Suppressor macrophage (primary cell): ENCODE data around the gene SYK.
"Not testable (repeated sequence)": the region's sequence is repeated elsewhere in the genome, so short reads cannot be mapped to it uniquely, and the experiment has no call there.

Experiments used
- DNase-seq, 4 experiments: peaks; one replicate each; pipeline ENCODE4 v3.0.0-alpha.2; 2020 to 2022

Gene SYK

DNA sequence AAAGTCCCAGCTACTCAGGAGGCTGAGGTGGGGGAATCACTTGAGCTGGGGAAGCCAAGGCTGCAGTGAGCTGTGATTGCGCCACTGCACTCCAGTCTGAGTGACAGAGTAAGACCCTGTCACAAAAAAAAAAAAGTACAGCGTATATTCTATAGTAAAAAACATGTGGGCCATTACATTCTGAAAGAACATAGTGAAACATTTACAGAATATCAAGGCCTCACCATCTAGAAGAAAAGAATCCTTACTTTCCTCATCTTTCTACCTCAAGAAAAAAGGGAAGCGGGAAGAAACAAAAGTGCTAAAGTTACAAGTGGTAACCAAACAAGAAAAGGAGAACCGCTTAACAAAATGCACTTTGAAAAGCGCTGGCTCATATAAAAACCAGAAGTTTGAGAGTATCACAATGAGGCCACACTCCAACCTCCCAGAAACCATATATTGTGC, 5.7 kb upstream of the SYK start:
- peak; percentile 67 to 89 (median 79) for DNase-seq

DNA sequence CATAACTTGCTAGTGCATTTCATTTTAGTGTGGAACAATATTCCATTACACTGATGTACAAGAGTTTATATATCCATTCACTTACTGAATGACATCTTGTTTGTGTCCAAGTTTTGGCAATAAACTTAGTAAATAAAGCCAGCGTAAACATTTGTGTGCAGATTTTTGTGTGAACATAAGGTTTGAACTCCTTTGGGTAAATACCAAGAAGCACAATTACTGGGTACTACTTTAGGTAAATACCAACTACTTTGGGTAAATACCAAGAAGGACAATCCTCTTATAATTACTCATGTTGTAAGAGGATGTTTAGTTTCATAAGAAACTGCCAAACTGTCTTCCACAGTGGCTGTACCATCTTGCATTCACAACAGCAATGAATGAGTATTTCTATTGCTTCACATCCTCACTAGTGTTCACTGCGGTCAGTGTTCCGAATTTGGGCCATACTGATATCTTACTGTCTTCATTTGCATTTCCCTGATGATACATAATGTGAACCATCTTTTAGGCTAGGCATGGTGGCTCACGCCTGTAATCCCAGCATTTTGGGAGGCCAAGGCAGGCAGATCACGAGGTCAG, 2.3 kb upstream of the SYK start:
- DNase-seq, result peak; percentile 31 to 69 (median 46)

DNA sequence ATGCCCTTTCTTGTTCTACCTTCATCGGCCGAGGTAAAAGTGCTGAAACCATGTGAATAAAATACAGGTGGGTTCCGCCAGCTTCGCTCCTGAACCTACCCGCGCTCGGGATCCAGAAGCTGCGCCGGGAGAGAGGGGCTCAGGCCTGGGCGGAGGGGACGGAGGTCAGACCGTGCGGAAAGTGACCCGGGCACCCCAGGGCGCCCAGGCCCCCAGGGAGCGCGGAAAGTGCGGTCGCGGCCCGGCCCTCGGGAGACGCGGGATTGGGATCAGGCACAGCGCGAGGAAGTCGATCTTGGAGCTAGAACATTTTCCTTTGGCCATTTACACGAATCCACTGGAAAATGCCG, 329 bp downstream of the SYK start:
- peak in 3 of 4 experiments; percentile 37 to 64 (median 60) for DNase-seq

DNA sequence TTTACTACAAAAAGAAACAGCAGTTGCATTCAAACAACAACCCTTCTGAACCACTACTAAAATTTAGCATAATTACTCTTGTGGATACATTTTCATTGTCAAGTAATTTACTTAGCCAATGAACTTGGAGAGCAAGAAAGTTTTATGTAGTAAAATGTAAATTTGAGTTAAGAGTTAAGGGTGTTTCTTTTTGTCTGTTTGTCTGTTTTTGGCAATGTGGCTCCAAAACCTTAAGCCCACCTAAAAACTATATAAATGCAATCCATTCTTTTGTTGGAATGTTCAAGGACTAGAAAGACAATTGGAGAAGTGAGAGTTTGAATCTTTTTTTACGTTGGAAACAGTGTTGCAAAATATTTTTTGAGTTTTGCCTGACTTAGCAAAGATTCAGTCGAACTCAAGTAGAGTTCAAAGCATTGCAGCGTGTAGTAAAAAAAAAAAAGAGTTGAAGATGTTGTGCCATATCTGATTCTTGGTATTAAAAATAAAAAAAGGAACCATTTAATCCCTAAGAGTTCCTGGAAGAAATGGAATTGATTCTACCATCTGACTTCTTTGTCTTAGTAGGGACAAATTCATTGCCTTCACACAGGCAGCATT, 867 bp downstream of the SYK start:
- DNase-seq, result peak; percentile 36 to 90 (median 66)

DNA sequence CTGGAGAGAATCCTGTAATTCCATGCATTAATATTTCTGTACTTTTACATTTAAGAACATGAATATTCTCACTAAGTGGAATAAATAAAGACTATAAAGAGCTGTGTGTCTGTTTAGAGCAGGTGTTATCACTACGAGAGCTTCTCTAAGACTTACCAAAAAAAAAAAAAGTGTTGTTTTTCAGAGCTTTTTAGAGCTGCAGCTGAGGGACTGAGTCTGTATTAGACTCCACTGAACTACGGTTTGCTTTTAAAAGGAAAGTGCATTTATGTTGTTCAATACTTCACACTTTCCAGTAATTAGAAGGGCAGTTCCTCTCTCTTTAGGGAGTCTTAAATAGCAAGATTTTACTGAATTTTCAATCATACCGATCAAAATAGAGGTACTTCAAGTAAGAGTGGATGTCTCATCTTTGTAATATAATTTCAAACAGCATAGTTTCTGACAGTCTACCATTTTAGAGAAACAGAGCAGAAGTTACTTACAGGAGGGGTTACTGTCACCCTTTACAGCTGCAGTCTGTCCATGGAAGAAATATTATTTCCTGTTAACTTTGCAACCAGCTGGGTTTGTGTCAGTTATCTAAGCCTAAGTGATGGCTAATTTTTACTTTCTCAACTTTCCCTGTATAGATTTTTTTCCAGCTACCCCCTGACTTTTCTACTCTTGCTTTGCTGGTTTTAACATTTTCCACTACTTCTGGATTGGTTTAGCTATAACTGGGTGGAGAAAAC, 2.4 kb downstream of the SYK start:
- DNase-seq, result peak in 2 of 4 experiments; percentile 30 to 42

DNA sequence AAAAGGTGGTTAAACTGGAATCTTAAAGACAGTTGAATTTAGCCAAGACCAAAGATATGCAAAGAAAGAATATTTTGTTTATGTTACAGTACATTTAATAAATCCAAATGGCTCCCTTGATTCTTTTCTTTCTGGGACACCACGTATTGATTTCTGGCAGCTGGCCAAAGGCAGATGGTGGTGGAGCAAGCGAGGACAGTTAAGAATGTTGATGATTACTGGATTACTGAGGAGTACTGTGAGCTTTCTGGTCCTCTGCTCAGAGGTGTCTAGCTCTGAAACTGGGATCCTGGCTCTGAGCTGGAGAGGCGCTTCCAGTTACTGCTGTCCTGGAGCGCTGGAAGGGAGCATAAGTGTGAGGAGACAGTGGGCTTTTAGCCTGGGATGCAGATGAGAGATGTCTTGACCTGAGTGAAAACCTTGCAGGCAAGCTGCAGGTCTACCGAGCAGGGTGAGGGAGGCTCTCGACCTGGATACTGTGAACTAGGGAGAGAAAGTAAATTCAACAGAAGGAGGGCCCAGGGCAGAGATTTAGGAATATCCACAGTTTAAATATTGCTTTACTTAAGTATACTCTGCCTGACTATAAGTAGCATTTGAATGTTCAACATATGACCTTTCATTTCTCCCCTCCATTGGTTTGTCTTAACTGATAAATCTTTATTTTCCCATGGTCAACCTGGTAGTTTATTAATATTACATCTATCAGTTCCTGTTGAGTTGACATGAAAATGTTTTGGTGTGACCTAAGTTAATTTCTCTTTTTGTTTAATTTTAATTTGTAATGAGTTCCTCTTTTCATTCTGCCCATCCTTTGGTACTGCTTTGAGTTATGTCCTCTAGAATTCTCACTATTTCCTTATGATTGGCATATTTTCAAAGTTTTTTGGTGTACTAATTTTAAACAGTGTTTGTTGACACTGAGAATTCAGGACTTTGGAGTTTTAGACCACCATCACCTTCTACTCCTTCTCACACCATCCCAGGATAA, 3.7 kb downstream of the SYK start:
- DNase-seq, result no peak

DNA sequence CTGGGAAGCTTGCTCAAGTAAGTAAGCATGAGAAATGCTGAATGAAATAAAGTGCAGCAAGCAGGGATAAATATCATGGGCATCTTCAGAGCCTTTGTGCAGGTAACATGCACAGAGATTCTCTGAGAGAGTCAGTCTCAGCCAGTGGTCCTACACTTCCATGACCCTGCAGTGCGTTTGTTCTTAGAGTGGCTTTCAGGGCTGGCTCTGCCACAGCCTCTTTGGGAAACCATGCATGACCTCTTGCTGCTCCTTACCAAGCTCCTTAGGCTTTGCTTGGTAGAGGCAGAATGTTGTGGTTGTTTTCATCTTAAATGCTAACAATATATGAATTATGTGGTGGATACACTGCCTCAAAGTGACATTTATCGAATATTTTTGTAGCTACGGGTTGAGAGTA, 5.4 kb downstream of the SYK start:
- no peak for DNase-seq

DNA sequence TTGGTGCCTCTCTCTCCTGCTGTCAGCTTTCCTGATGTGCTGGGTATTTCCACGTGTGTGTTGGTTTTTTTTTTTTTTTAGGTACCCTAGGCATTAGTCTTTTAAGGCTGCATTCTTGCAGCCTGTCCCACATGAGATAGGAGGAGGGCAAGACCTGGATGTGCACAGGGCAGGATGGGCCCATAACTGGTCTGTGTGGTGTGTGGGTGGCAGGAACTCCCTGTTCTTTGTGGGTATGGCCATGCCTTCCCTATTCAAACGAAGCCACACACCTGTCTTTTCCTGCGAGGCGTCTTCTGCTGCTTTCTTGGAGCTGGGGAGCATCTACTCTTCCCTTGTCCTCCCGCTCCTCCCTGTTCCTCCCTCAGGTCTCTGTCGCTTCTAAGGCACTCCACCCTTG, 6.8 kb downstream of the SYK start:
- DNase-seq, result peak in 1 of 4 experiments; percentile 31

DNA sequence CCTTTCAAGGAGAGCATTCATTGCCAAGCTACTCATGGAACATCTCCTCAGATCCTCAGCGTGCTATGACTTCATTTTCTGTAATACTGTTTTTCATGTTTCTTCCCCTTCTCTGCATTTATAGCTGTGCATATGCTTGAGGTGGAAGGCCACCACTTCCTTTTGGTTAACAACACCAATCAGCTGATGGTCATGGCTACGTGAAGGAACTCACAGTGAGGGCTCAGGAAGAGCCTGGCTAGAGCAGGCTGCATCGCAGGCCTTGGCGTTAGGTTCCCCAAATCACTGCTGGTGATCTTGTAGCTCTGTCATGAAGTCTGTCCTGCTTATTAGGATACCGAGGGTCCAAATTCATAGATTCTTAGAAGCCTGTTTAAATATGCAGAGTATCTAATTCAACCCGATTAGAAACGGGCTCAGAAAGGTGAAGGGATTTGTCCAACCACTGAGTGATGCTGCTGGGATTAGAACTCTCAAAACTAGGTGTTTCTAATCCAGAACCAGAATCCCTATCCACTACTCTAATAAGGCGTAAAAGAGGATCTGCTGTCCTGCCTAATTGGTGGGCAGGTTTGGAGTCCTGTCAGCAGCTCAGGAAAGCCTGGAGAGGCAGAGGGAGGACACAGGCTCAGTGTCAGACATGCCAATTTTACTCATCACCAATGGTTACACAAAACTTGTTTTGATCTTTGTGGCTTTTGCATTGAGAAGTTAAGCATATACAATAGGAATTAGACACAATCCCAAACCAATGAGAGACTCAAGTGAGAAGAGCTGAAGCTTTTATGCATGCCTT, 7.5 kb downstream of the SYK start:
- peak; percentile 82 to 94 (median 91) for DNase-seq

DNA sequence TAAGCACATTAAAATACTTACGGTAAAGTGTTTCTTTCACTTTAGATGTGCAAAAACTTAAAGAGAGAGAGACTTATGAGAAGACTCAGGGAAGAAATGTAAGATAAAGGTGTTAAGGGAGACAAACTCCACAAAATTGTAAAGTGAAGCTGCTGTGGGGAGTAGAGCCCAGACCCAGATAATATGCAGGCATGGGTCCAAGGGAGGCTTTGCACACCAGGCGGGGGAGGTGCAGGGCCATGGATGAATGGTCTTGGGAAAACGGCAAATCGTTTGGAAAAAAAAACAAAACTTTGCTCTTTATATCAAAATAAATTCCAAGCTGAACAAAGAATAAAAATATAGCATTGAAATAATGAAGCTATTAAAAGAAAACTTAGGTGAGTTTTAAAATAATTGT, 9.1 kb downstream of the SYK start:
- DNase-seq, result no peak

DNA sequence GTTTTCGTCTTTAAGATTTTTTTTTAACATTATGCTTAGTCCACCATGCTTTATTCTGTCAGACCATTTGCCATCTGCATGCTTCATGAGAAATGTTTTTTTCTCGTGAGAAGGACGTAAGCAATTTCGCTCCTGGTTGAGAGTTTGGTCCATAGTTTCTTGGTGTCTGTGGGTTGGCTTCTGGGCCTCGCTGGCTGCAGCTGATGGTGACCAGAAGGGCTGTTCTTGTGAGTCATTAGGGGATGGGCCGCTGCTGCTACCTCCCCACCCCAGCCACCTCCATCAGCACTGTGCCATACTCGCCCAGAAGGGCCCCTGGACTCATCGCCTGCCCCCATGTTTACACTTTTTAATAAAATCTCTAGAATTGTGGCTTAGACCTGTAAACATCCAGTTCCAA, 11.4 kb downstream of the SYK start:
- DNase-seq, result no peak

DNA sequence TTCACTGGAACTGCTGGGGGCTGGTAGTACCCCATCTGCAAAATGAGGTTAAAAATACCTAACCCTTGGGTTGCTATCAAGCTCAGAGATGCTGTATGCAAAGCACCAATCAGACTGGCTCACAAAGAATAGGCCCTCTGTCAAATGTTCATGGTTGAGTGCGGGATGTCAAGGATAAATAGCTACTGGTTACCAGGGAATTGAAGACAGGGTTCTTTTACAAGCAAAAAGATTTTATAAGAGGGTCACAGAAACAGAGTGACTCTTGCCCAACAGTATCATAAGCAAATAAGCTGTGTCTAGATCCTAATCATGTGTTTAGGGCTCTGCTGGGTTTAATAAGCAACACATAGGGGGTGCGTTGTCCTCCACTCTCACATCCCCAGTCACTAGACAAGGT, 11.9 kb downstream of the SYK start:
- DNase-seq, result no peak

DNA sequence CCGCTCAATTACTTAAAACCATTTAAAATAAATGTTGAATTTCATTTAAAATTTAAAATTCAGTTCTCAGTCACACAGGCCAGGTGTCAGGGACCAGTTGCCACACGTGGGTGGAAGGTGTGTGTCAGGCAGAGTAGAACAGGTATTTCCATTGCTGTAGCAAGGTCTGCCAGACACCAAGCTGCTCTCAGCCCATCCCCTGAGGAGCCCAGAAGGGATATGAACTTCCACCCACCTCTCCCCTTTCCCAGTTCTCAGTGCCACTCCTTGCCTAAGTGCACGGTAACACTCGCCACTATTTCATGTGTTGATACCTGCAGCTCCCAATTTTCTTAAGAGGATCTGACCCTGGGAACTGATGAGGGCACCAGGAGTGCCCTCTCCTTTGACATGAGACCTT, 12.7 kb downstream of the SYK start:
- DNase-seq, result no peak

DNA sequence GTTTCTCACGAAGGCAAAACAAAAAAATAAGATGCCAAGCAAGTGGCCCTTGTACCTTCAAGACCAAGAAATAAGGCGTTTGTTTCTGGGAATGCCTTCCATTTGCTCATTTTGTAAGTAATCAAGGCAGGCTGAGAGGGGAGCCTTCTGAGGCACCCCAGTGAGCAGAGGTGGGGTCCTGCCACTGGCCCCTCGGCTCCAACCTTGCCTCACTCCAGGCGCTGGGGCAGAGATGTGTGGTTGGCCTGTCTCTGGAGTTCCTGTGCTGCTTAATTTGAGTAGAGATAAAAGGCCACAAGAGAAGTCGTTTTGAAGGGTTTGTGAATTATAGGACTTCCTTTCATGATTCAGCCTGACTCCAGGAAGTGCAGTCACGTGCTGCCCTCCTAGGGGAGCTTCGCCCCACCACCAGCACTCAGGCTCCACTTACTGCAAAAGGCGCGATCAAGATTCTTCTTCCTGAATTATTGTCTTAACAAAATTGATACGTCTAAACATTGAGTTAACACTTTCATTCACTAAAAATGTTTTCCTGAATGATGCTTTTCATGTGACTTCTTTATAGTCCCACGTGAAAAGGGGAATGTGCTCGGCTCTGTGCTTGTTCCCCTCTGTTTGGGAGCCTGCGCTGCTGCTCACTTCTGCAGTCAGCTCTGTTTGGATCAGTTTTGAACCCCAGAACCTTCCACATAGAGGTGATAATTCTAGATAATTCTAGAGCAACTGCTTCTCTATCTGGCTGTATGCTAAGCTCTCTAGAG, 13.7 kb downstream of the SYK start:
- DNase-seq, result peak; percentile 71 to 85 (median 84)

DNA sequence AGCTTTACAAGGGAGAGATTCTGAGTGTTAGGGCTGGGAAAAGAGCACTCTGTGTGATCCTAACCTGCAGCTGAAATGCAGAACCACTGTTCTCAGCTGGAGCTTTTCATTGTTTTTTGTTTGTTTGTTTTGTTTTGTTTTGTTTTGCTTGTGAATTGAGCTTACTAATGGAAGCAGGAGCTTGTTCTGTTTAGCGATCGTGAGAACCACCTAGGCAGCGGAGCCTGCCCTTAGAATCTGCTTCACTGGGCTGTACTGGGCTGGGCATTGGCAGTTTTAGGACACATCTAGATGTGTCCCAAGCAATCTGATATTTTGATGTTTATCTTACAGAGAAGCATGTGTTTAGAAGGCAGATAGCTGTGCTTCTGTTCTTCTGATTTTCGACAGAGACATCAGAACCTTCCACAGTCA, 14.3 kb downstream of the SYK start:
- no peak for DNase-seq

DNA sequence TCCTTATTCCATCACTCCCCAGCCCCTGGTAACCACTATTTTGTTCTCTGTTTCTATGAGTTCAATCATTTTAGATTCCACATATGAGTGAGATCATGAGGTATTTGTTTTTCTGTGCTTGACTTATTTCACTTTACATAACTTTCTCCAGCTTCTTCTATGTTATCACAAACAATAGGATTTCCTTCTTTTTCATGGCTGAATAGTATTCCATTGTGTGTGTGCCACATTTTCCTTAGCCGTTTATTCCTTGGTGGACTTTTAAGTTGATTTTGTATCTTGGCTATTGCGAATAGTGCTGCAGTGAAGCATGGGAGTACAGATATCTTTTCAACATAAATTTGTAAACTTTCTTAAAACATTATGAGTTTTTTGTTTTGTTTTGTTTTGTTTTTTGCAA, 15.1 kb downstream of the SYK start:
- no peak for DNase-seq

DNA sequence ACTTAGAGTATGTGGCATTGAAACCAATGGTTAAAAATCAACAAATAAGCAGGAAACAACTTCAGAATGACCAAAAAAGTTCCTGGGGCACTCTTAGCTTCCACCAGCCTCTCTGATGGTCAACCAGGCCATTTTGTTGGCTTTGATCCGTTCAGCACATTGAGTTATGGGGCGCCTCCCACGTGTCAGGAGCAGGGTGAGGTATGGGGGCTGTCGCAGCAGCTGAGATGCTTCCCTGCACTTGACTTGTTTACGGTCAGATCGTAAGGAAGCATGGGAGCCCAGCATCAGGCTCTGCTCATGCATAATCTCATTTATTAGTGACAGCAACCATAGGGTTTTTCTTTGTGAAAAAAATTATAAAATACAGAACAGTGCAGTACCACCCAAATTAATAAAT, 16.7 kb downstream of the SYK start:
- DNase-seq, result no peak

DNA sequence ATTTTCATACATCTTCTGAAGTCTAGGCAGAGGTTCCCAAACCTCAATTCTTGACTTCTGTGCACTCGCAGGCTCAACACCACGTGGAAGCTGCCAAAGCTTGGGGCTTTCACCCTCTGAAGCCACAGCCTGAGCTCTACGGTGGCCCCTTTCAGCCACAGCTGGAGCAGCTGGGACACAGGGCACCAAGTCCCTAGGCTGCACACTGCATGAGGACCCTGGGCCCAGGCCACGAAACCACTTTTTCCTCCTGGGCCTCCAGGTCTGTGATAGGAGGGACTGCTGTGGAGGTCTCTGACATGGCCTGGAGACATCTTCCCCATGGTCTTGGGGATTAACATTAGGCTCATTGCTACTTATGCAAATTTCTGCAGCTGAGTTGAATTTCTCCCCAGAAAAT, 18.8 kb downstream of the SYK start:
- DNase-seq, result not testable (repeated sequence)

DNA sequence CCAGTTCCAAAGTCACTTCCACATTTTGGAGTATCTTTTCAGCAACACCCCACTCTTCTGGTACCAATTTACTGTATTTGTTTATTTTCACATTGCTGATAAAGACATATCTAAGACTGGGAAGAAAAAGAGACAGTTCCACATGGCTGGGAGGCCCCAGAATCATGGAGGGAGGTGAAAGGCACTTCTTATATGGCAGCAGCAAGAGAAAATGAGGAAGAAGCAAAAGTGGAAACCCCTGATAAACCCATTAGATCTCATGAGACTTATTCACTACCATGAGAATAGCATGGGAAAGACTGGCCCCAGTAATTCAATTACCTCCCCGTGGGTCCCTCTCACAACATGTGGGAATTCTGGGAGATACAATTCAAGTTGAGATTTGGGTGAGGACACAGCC, 19.6 kb downstream of the SYK start:
- DNase-seq, result not testable (repeated sequence)

DNA sequence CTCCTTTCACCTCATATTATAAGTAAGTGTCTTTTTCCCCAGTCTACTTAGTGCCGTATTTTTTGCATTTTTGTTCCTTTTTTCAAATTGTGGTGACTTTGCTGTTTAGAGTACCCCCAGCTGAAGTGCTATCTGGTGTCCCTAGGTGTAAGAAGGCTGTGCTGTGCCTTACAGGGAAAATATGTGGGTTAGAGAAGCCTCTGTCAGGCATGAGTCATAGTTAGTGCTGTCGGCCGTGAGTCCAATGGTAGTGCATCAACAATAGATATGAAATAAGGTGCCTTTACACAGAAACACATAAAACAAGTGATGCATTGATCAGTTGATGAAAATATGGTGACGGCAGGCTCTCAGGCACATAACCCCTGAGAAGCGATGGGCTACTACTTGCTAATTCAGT, 20.1 kb downstream of the SYK start:
- peak in 2 of 4 experiments; percentile 26 to 29 for DNase-seq

DNA sequence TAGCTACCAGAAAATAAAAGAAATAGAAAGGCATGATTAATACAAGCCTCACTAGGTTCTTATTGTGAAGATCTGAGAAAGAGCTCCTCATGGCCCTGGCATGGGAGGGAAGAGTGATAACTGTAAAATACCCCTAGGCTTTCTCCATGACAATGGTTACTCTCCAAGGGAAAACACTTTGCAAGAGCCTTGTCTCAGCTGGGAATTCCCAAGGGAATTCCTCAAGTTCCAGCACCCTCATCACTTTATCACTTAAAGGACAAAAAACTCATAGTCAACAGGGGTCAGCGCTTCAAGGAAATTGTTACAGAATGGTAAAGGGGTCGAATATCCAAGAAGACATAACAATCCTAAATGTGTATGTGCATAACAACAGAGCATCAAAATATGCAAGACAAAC, 21.2 kb downstream of the SYK start:
- DNase-seq, result no peak
